HCT116 (cell line): Measurements from ENCODE around the gene TENM4. TPM values are rescaled to one million over a fixed set of nuclear protein-coding genes. Genes with fewer than 3 reads are reported as not detected.

Source experiments
- ATAC-seq: fragments of 200-7000 bp; cut with Tn5 transposase; 2 replicates; pipeline ENCODE4 v1.9.1; 2020; ENCODE audit warnings: mild to moderate bottlenecking, moderate library complexity
- BruUV-seq: library from RNA; stranded (reverse); fragments of 400-500 nt; replicated peaks from 2 replicates; lab custom pipeline; 2021; lab: Mats Ljungman, UMichigan
- CTCF ChIA-PET: fragments of 300-600 bp; sonication (Branson Sonifier 250); formaldehyde crosslinking; loops from one replicate; lab custom pipeline; 2021; ENCODE audit warnings: antibody characterized with exemption; lab: Charles Lee
- POLR2A ChIA-PET: fragments of 300-600, 350-600 bp; sonication (Branson Sonifier 250); formaldehyde crosslinking; loops from one replicate; lab custom pipeline; 2021; ENCODE audit warnings: antibody characterized with exemption; lab: Charles Lee
- RAD21 ChIA-PET, 2 experiments: fragments of 300-600 bp; sonication (Branson Sonifier 250); formaldehyde crosslinking; loops; one replicate each; lab custom pipeline; 2023; ENCODE audit warnings: low total read pairs in 2 of 2; ENCODE audit not compliant: uncharacterized antibody in 2 of 2, unreplicated experiment in 2 of 2, low non-redundant PET in 1 of 2; lab: Charles Lee
- DNase-seq: peaks from one replicate; pipeline ENCODE4 v3.0.0-alpha.2; 2010; ENCODE audit warnings: low read depth, low spot score
- H2AFZ ChIP-seq: fragments of 200-600 bp; shearing (Covaris generic), sonication (generic); 2 replicates; pipeline ENCODE4 v1.6.1; 2017; ENCODE audit warnings: low read depth, mixed run types, mixed read lengths, antibody characterized with exemption, low read length; ENCODE audit not compliant: poor library complexity, severe bottlenecking
- H3K27ac ChIP-seq: 2 replicates; pipeline ENCODE4 v1.5.1; 2012; ENCODE audit warnings: low read depth, low read length
- H3K27me3 ChIP-seq: fragments of 200-600 bp; sonication (generic); 2 replicates; pipeline ENCODE4 v1.6.1; 2016; ENCODE audit warnings: mixed run types, low read length, mixed read lengths; ENCODE audit not compliant: insufficient read depth
- H3K36me3 ChIP-seq, 2 experiments: fragments of 200-500 bp in 1 of 2; fragments of 200-600 bp in 1 of 2; sonication (Bioruptor generic) in 1 of 2; sonication (generic) in 1 of 2; 2 replicates each; pipeline versions ENCODE4 v1.5.1 to v1.6.1; 2014 to 2016; ENCODE audit warnings: low read length in 2 of 2, inconsistent platforms in 1 of 2, mixed read lengths in 1 of 2, mixed run types in 1 of 2; ENCODE audit not compliant: insufficient read depth in 2 of 2, control insufficient read depth in 1 of 2
- H3K4me1 ChIP-seq, 2 experiments: fragments of 200-600 bp in 1 of 2; sonication (generic) in 1 of 2; 2 replicates each; pipeline versions ENCODE4 v1.5.1 to v1.6.1; 2012 to 2017; ENCODE audit warnings: low read length in 2 of 2, inconsistent platforms in 1 of 2, mild to moderate bottlenecking in 1 of 2, mixed read lengths in 1 of 2, mixed run types in 1 of 2, moderate library complexity in 1 of 2; ENCODE audit not compliant: insufficient read depth in 2 of 2, control insufficient read depth in 1 of 2
- H3K4me2 ChIP-seq: fragments of 200-600 bp; sonication (generic); 2 replicates; pipeline ENCODE4 v1.6.1; 2017; ENCODE audit warnings: mixed run types, low read length, mixed read lengths
- H3K4me3 ChIP-seq, 2 experiments: fragments of 200-600 bp in 1 of 2; sonication (generic) in 1 of 2; replicated peaks in 1 of 2; 2 replicates each; pipeline ENCODE4 v1.5.1; 2011 to 2016; ENCODE audit warnings: low read length in 2 of 2, control low read depth in 1 of 2, low read depth in 1 of 2, mild to moderate bottlenecking in 1 of 2, mixed read lengths in 1 of 2, mixed run types in 1 of 2
- H3K79me2 ChIP-seq: fragments of 200-600 bp; sonication (generic); 2 replicates; pipeline ENCODE4 v1.6.1; 2017; ENCODE audit warnings: mild to moderate bottlenecking, mixed run types, low read length, moderate library complexity, mixed read lengths; ENCODE audit not compliant: insufficient read depth
- H3K9ac ChIP-seq: fragments of 200-600 bp; sonication (generic); 2 replicates; pipeline ENCODE4 v1.6.1; 2016; ENCODE audit warnings: low read length, mixed read lengths
- H3K9me2 ChIP-seq: fragments of 200-600 bp; sonication (generic), shearing (Covaris generic); 2 replicates; pipeline ENCODE4 v1.6.1; 2017; ENCODE audit warnings: mixed run types, mild to moderate bottlenecking, moderate library complexity; ENCODE audit not compliant: insufficient read depth
- H3K9me3 ChIP-seq, 2 experiments: fragments of 200-500 bp in 1 of 2; fragments of 200-600 bp in 1 of 2; sonication (Bioruptor generic) in 1 of 2; sonication (generic) in 1 of 2; 2 replicates each; pipeline ENCODE4 v1.6.1; 2014 to 2017; ENCODE audit warnings: low read length in 2 of 2, mixed read lengths in 2 of 2, inconsistent platforms in 1 of 2, low read depth in 1 of 2, mild to moderate bottlenecking in 1 of 2, mixed run types in 1 of 2, moderate library complexity in 1 of 2; ENCODE audit not compliant: control insufficient read depth in 1 of 2, insufficient read depth in 1 of 2
- H4K20me1 ChIP-seq: fragments of 200-600 bp; sonication (generic), shearing (Covaris generic); 2 replicates; pipeline ENCODE4 v1.6.1; 2017; ENCODE audit warnings: mixed run types, mild to moderate bottlenecking, moderate library complexity; ENCODE audit not compliant: insufficient read depth
- CBX3 ChIP-seq: IDR thresholded peaks from 2 replicates; pipeline ENCODE4 v1.6.1; 2012; ENCODE audit warnings: low read depth
- CTCF ChIP-seq, 3 experiments: fragments of 200-600 bp in 1 of 3; sonication (generic) in 1 of 3; IDR thresholded peaks in 2 of 3; conservative IDR thresholded peaks in 1 of 3; 2 replicates each; pipeline ENCODE4 v1.5.1; 2012 to 2017; ENCODE audit warnings: low read depth in 2 of 3, low read length in 2 of 3, antibody characterized with exemption in 1 of 3, borderline replicate concordance in 1 of 3, control low read depth in 1 of 3, mild to moderate bottlenecking in 1 of 3, mixed read lengths in 1 of 3, mixed run types in 1 of 3, moderate library complexity in 1 of 3; ENCODE audit not compliant: insufficient read depth in 1 of 3
- EGR1 ChIP-seq: IDR thresholded peaks from 2 replicates; pipeline ENCODE4 v1.6.1; 2012; ENCODE audit warnings: low read depth
- ELF1 ChIP-seq: IDR thresholded peaks from 2 replicates; pipeline ENCODE4 v1.6.1; 2012; ENCODE audit warnings: low read depth, borderline replicate concordance
- EZH2 ChIP-seq: fragments of 200-600 bp; sonication (generic); IDR thresholded peaks from 2 replicates; pipeline ENCODE4 v1.6.1; 2017; ENCODE audit warnings: antibody characterized with exemption, mixed run types
- POLR2AphosphoS5 ChIP-seq: IDR thresholded peaks from 2 replicates; pipeline ENCODE4 v1.6.1; 2011; ENCODE audit warnings: mild to moderate bottlenecking, low read depth, low read length, moderate library complexity
- RAD21 ChIP-seq: IDR thresholded peaks from 2 replicates; pipeline ENCODE4 v1.6.1; 2012; ENCODE audit warnings: low read depth, mild to moderate bottlenecking
- REST ChIP-seq: IDR thresholded peaks from 2 replicates; pipeline ENCODE4 v1.6.1; 2012; ENCODE audit warnings: low read depth
- SIN3A ChIP-seq: IDR thresholded peaks from 2 replicates; pipeline ENCODE4 v1.6.1; 2012; ENCODE audit warnings: low read depth
- SP1 ChIP-seq: IDR thresholded peaks from 2 replicates; pipeline ENCODE4 v1.6.1; 2012; ENCODE audit warnings: low read depth
- YY1 ChIP-seq: IDR thresholded peaks from 2 replicates; pipeline ENCODE4 v1.6.1; 2011; ENCODE audit warnings: low read length, low read depth, moderate library complexity, mild to moderate bottlenecking; ENCODE audit not compliant: insufficient replicate concordance; ENCODE audit errors: extremely low read depth
- ZBTB33 ChIP-seq: IDR thresholded peaks from 2 replicates; pipeline ENCODE4 v1.6.1; 2011; ENCODE audit warnings: mild to moderate bottlenecking, low read length, moderate library complexity; ENCODE audit not compliant: insufficient replicate concordance; ENCODE audit errors: extremely low read depth
- ZFX ChIP-seq: fragments of 450-650 bp; IDR thresholded peaks from 2 replicates; pipeline ENCODE4 v1.6.1; 2017
- intact Hi-C: fragments of 100-400 bp; cut with micrococcal nuclease; formaldehyde crosslinking; loops from 2 replicates; pipeline ENCODE4 v1.10.0; 2022
- total RNA-seq: library from RNA; stranded (reverse); gene quantifications from one replicate; pipeline ENCODE4 v1.2.1, GENCODE V29; 2021; ENCODE audit not compliant: unreplicated experiment
- TF ChIP-seq, protein P1 (sequence below): IDR thresholded peaks from 2 replicates; pipeline ENCODE4 v1.6.1; 2012

The TENM4 gene
- total RNA-seq, 1 experiment from 2014 or later, result 0.05 TPM

DNA sequence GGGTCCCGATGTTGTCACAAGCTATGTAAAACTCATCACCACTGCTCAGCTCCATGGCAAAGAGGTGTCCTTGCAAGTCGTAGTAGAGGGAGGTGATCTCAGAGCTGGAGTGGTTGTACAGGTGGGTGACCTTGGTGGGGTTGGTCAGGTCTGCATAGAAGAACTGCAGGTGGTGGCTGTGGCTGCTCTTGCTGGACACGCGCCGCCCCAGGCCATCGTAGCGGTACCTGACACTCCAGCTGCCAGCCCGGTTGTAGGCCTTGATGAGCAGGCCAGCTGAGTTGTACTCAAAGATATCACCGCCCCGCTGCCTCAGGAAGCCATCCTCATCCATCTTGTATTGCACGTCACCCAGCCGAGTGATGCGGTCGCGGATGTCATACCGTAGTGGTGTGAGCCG lies 771.6 kb downstream of the TENM4 start:
- no TSS peak for BruUV-seq
- H3K9me3 ChIP-seq, result no peaks in the 10 kb centered on the region
- ChIA-PET CTCF (no interaction called here), POLR2A (no interaction called here), RAD21 (no interaction called here)
- no peak for TF ChIP-seq SIN3A
- no peak for TF ChIP-seq EZH2
- TF ChIP-seq REST, result no peak
- no peak for TF ChIP-seq EGR1
- TF ChIP-seq SP1, result no peak
- no peak for TF ChIP-seq POLR2AphosphoS5
- TF ChIP-seq ZBTB33, result no peak
- no peak for TF ChIP-seq ZFX
- TF ChIP-seq, protein P1, sequence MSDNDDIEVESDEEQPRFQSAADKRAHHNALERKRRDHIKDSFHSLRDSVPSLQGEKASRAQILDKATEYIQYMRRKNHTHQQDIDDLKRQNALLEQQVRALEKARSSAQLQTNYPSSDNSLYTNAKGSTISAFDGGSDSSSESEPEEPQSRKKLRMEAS, result no peak
- TF ChIP-seq CTCF (IDR thresholded peaks at IDR 0.05 in 2 of 3, conservative IDR thresholded peaks at IDR 0.05 in 1 of 3; ENCODE audit: borderline replicate concordance in 1 of 3, insufficient read depth in 1 of 3, low read depth in 2 of 3, low read length in 2 of 3), result no peak
- no peak for TF ChIP-seq YY1
- no peak for TF ChIP-seq CBX3
- TF ChIP-seq ELF1, result no peak
- no peak for TF ChIP-seq RAD21
- no peak overlapping the region for H3K27ac ChIP-seq
- no peak for DNase-seq
- ATAC-seq, result no peak
- intact Hi-C loops, result no loop called here
- no peaks in the 10 kb centered on the region for H3K36me3 ChIP-seq
- no peaks in the 10 kb centered on the region for H3K79me2 ChIP-seq
- H4K20me1 ChIP-seq, result no peaks in the 10 kb centered on the region
- H3K4me1 ChIP-seq, result no peaks in the 10 kb centered on the region
- peaks cover 4% of the 10 kb centered on the region; the same call in 1 of the 2 replicates for H3K27me3 ChIP-seq
- H3K9ac ChIP-seq, result no peak overlapping the region
- no peak overlapping the region for H3K4me3 ChIP-seq
- no peak overlapping the region for H2AFZ ChIP-seq
- no peak overlapping the region for H3K4me2 ChIP-seq
- H3K9me2 ChIP-seq, result no peaks in the 10 kb centered on the region
